ENCODE data around the gene REC8. TPM values are rescaled to one million over a fixed set of nuclear protein-coding genes. Genes with fewer than 3 reads are reported as not detected.

REC8 gene
- total and polyA plus RNA-seq, 2 of the 13 experiments (the other 11 are each of a cell fraction or from before 2014, with no cell fraction given) = 3.4 to 14.7 TPM

GRCh38 chr14:24160850-24161804 lies 10.8 kb upstream of the REC8 start, which contains the start of gene IRF9 (continued):
- peak; percentile 100 for TF ChIP-seq SALL1 (CRISPR knock-in tag; IDR thresholded peaks at IDR 0.05)
- no peak for TF ChIP-seq HNRNPH1 (optimal IDR thresholded peaks at IDR 0.05; ENCODE audit: low read depth, low read length)
- TF ChIP-seq FOXA1 (IDR thresholded peaks at IDR 0.05) = no peak
- TF ChIP-seq FOXA1 (CRISPR knock-in tag; IDR thresholded peaks at IDR 0.05) = peak; percentile 81
- peak; percentile 87; the same call in 1 of the 2 replicates for TF ChIP-seq ZNF275 (CRISPR knock-in tag; IDR thresholded peaks at IDR 0.05; ENCODE audit: borderline replicate concordance)
- peak; percentile 18; the same call in 1 of the 2 replicates for TF ChIP-seq HNF4G (IDR thresholded peaks at IDR 0.05; ENCODE audit: borderline replicate concordance, low read depth, low read length)
- peak; percentile 88 for TF ChIP-seq HNF4G (CRISPR knock-in tag; IDR thresholded peaks at IDR 0.05; ENCODE audit: borderline replicate concordance, low read depth)
- peak; percentile 100 for TF ChIP-seq HDAC1 (CRISPR knock-in tag; IDR thresholded peaks at IDR 0.05)
- peak; percentile 98 for TF ChIP-seq MYPOP (CRISPR knock-in tag; IDR thresholded peaks at IDR 0.05)
- TF ChIP-seq ATF5 (CRISPR knock-in tag; IDR thresholded peaks at IDR 0.05; ENCODE audit: low read depth) = no peak
- peak; percentile 100 for TF ChIP-seq SALL2 (CRISPR knock-in tag; IDR thresholded peaks at IDR 0.05)
- no peak; the same call in 1 of the 2 replicates for TF ChIP-seq CENPBD1 (CRISPR knock-in tag; IDR thresholded peaks at IDR 0.05; ENCODE audit: borderline replicate concordance, low read depth)
- TF ChIP-seq HMGXB3 (CRISPR knock-in tag; IDR thresholded peaks at IDR 0.05; ENCODE audit: borderline replicate concordance) = peak; percentile 98
- peak; percentile 93 for TF ChIP-seq SIX4 (CRISPR knock-in tag; IDR thresholded peaks at IDR 0.05)
- no peak; the same call in 1 of the 2 replicates for TF ChIP-seq NCOA5 (CRISPR knock-in tag; IDR thresholded peaks at IDR 0.05)
- peak; percentile 99 for TF ChIP-seq ZNF781 (CRISPR knock-in tag; IDR thresholded peaks at IDR 0.05; ENCODE audit: borderline replicate concordance, not compliant biosample characterization)
- TF ChIP-seq SRY (CRISPR knock-in tag; IDR thresholded peaks at IDR 0.05) = peak; percentile 95
- TF ChIP-seq ZNF816 (CRISPR knock-in tag; IDR thresholded peaks at IDR 0.05; ENCODE audit: borderline replicate concordance) = peak; percentile 95; the same call in 1 of the 2 replicates
- TF ChIP-seq EZH2 (conservative IDR thresholded peaks at IDR 0.05; ENCODE audit: low read depth, low read length) = no peak

All from HepG2 (cell line).